Lung (tissue), 12 donors: ENCODE results near the gene SGSH. TPM values are rescaled to one million over a fixed set of nuclear protein-coding genes. Genes with fewer than 3 reads are reported as not detected.

Experiments used
- ATAC-seq: fragments of 200-7000 bp; cut with Tn5 transposase; one replicate; pipeline ENCODE4 v1.9.1; 2020; ENCODE audit warnings: moderate number of reproducible peaks; ENCODE audit not compliant: insufficient read depth, low FRiP score
- DNase-seq, 3 donors: peaks; one replicate each; pipeline ENCODE4 v3.0.0-alpha.2; 2013 to 2017
- H3K27ac ChIP-seq, 2 donors: one replicate each; pipeline ENCODE4 v1.5.1; 2013; ENCODE audit warnings: mild to moderate bottlenecking in 2 of 2, moderate library complexity in 2 of 2, control low read depth in 1 of 2, inconsistent platforms in 1 of 2, low read depth in 1 of 2, low read length in 1 of 2
- H3K27me3 ChIP-seq, 3 donors: one replicate each; pipeline ENCODE4 v1.5.1; 2013; ENCODE audit warnings: low read length in 2 of 3; ENCODE audit not compliant: control insufficient read depth in 3 of 3, insufficient read depth in 3 of 3
- H3K36me3 ChIP-seq, 4 donors: one replicate each; pipeline ENCODE4 v1.5.1; 2013; ENCODE audit warnings: low read length in 4 of 4, mild to moderate bottlenecking in 1 of 4, moderate library complexity in 1 of 4; ENCODE audit not compliant: control insufficient read depth in 4 of 4, insufficient read depth in 4 of 4
- H3K4me1 ChIP-seq, 5 donors: one replicate each; pipeline ENCODE4 v1.5.1; 2013; ENCODE audit warnings: low read length in 5 of 5, mild to moderate bottlenecking in 2 of 5, moderate library complexity in 1 of 5; ENCODE audit not compliant: control insufficient read depth in 5 of 5, insufficient read depth in 5 of 5
- H3K4me3 ChIP-seq: one replicate; pipeline ENCODE4 v1.5.1; 2013; ENCODE audit warnings: mild to moderate bottlenecking, control low read depth, moderate library complexity
- H3K9ac ChIP-seq, 2 donors: one replicate each; pipeline ENCODE4 v1.5.1; 2013; ENCODE audit warnings: low read length in 2 of 2, control low read depth in 1 of 2; ENCODE audit not compliant: insufficient read depth in 1 of 2
- H3K9me3 ChIP-seq, 4 donors: one replicate each; pipeline ENCODE4 v1.5.1; 2013; ENCODE audit warnings: low read length in 3 of 4, mild to moderate bottlenecking in 1 of 4, moderate library complexity in 1 of 4; ENCODE audit not compliant: control insufficient read depth in 4 of 4, insufficient read depth in 3 of 4
- WGBS, 2 donors: extraction: QIAGEN DNeasy Blood & Tissue Kit; methylation state at CpG; one replicate each; pipeline ENCODE4 v1.1.7; 2013; 5-methylcytosine and 5-hydroxymethylcytosine counted together
- polyA plus RNA-seq, 2 donors: library from polyadenylated mRNA; stranded (reverse); fragments of 200-250 nt; gene quantifications; one replicate each; pipeline ENCODE4 v1.2.1, GENCODE V29; 2013
- total RNA-seq, 2 donors: library from RNA; depleted of rRNA in 1 of 2; stranded (reverse); fragments of >200 nt in 1 of 2; gene quantifications; one replicate each; pipeline ENCODE4 v1.2.1, GENCODE V29; 2014 to 2021
- TF ChIP-seq, protein P1 (sequence below): IDR thresholded peaks from 2 replicates; pipeline ENCODE4 v1.5.1; 2012; ENCODE audit warnings: mild to moderate bottlenecking; ENCODE audit errors: control extremely low read depth, extremely low read depth
- donor health status: control.
- donor health status: control.
- donor health status: Bipolar disorder and iron deficiency.
- donor health status: healthy.
- donor health status: DM: yes; HTN: yes; CAD: no.

SGSH gene
- total and polyA plus RNA-seq, 4 donors, result 27.5 to 75.1 (median 54.1) TPM

DNA sequence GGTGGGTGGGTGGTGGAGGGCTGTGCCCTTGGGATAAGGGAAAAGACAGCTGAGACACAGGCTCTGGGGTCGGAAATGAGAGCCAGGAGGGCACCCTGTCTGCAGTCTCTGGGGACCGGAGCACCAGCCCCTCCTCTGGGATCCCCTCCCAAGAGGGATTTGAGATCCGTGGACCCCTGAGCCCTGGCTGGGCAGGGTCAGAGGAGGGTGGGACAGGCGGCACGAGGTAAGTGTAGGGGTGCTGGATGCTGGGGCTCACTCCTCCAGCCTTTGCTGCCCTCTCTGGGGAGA is 425 bp downstream of the SGSH start:
- Histone ChIP-seq H3K27me3 (no peaks in the 10 kb centered on the region), H3K9ac (peak overlapping the region; percentile 31 to 68), H3K9me3 (no peaks in the 10 kb centered on the region), H3K4me1 (peaks cover 0 to 16% (median 5%) of the 10 kb centered on the region in 5 donors), H3K36me3 (peaks cover 0 to 22% (median 21%) of the 10 kb centered on the region in 4 donors), H3K4me3 (peak overlapping the region; percentile 96), H3K27ac (peak overlapping the region; percentile 40 to 95)
- WGBS, 2 donors, result 0% methylated on average over 5 of the region's 5 CpGs
- TF ChIP-seq, protein P1, sequence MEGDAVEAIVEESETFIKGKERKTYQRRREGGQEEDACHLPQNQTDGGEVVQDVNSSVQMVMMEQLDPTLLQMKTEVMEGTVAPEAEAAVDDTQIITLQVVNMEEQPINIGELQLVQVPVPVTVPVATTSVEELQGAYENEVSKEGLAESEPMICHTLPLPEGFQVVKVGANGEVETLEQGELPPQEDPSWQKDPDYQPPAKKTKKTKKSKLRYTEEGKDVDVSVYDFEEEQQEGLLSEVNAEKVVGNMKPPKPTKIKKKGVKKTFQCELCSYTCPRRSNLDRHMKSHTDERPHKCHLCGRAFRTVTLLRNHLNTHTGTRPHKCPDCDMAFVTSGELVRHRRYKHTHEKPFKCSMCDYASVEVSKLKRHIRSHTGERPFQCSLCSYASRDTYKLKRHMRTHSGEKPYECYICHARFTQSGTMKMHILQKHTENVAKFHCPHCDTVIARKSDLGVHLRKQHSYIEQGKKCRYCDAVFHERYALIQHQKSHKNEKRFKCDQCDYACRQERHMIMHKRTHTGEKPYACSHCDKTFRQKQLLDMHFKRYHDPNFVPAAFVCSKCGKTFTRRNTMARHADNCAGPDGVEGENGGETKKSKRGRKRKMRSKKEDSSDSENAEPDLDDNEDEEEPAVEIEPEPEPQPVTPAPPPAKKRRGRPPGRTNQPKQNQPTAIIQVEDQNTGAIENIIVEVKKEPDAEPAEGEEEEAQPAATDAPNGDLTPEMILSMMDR, result no peak
- peak; percentile 6 for ATAC-seq
- DNase-seq, result no peak

DNA sequence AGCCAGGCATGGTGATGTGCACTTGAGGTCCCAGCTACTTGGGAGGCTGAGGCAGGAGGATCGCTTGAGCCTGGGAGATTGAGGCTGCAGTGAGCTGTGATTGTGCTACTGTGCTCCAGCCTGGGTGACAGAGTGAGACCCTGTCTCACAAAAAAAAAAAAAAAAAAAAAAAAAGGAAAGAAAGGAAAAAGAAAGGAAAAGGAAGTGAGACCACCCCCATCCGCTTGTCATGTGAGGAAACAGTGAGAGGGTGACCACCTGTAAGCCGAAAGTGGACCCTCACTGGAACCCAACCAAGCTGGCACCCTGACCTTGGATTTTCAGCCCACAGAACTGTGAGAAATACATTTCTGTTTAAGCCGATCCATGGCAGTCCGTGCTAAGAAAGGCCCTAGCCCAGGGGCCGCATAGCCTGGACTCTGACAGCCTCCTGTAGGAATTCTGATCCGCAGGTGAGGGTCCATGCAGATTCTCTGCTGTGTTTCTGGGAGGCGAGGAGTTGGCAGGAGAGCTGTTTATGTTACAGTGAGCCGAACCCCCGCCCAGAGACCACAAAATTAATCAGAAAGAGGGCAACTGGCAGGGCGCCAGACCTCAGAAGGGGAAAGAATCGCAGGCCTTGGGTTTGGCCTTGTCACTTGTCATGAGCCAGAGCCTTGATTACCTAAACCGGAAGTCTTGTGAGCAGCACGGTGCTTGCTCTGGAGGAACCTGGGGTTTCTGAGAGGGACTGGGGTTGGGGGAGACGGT is 945 bp downstream of the SGSH start:
- Histone ChIP-seq H3K27me3 (no peaks in the 10 kb centered on the region), H3K27ac (peak overlapping the region; percentile 40 to 95), H3K4me1 (peaks cover 0 to 16% (median 5%) of the 10 kb centered on the region in 5 donors), H3K9me3 (no peaks in the 10 kb centered on the region), H3K36me3 (peaks cover 0 to 26% (median 21%) of the 10 kb centered on the region in 4 donors), H3K9ac (peak overlapping the region in 1 of 2 donors; percentile 31), H3K4me3 (peak overlapping the region; percentile 96)
- 17 to 24% methylated on average over 15 of the region's 15 CpGs for WGBS, 2 donors
- ATAC-seq, result peak; percentile 31
- peak; percentile 77 to 80 (median 78) for DNase-seq
- TF ChIP-seq, protein P1, result no peak

DNA sequence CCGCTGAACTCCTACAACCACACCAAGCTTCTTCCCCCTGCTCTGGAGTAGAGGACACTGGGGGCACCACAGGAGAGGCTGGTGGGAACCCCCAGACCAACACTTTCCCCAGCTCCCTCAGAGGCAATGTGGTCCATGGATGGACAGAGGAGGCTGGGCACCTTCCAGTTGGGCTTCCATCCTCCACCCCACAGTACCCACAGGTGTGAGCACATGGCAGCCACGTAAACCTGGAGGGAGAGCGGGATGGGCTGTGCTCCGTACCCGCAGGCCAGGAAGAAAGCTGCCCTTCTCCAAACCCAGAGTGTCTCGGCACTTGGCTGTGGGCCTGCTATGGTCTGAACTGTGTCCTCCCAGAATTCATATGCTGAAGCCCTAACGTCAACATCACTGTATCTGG is 1.7 kb downstream of the SGSH start:
- ATAC-seq (no peak), DNase-seq (no peak)
- Histone ChIP-seq H3K9ac (no peak overlapping the region), H3K9me3 (no peaks in the 10 kb centered on the region), H3K27me3 (no peaks in the 10 kb centered on the region), H3K27ac (no peak overlapping the region), H3K4me3 (no peak overlapping the region), H3K4me1 (peaks cover 0 to 16% (median 5%) of the 10 kb centered on the region in 5 donors), H3K36me3 (peaks cover 0 to 34% (median 20%) of the 10 kb centered on the region in 4 donors)
- 83 to 87% methylated on average over 7 of the region's 7 CpGs for WGBS, 2 donors
- TF ChIP-seq, protein P1, result no peak
